ENCODE data around the gene STXBP1. TPM values are rescaled to one million over a fixed set of nuclear protein-coding genes. Genes with fewer than 3 reads are reported as not detected.

The STXBP1 gene
- 20.8 and 63.2 TPM in 2 replicates for total RNA-seq (2014; rRNA removed; shearing (Covaris generic))

GRCh38 chr9:127611899-127612790, at the start of gene STXBP1:
Gene STXBP1, plus strand, starts transcription at chr9:127612277. Its CDS starts 127 bp downstream, at chr9:127612404.
- peak; percentile 70 for DNase-seq (ENCODE audit: low spot score)

- no peak for DNase-seq (ENCODE audit: low spot score)
These were observed 49.7 kb upstream of the STXBP1 start for GRCh38 chr9:127562279-127562796.

DNA sequence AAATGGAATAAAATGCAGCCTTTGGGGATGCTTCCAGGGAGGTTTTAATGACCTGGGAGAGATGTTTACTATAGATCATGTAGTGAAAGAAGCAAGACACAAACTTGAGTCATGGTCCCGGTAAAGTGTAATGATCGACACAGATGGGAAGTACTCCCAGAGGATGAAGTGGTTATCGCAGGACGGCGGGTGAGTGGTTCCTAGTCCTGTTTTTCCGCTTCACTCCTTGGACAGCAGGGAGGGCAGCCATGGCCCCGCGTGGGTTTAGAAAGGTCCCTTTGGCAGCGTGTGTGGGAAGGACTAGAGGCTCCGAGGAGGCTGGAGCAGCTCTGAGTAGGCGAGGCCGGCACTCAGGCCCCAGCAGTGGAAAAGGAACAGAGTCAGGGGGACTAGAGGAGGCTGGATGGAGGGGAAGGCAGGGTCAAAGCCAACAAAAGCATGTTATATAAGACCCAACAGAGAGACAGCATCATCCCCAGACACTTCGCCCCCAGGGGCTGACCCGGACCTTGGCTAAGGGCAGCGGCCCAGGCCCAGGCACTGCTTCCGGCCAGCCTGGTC, 49.2 kb upstream of the STXBP1 start:
- peak; percentile 87 for DNase-seq (ENCODE audit: low spot score)

- peak; percentile 63 for DNase-seq (ENCODE audit: low spot score)
These were observed 48.5 kb upstream of the STXBP1 start for GRCh38 chr9:127563579-127563978.

DNA sequence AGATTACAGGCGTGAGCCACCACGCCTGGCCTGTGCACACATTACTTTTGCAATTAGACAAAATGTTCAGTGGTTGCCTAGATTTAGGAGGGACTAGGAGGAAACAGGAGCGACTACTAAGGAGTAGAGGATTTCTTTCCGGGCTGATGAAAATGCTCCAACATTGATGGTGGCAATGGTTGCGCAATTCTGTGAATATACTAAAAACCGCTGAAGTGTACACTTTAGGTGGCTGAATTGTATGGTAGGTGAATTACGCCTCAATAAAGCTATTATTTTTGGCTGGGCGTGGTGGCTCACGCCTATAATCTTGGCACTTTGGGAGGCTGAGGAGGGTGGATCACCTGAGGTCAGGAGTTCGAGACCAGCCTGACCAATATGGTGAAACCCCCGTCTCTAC, 46.8 kb upstream of the STXBP1 start:
- no peak for DNase-seq (ENCODE audit: low spot score)

DNA sequence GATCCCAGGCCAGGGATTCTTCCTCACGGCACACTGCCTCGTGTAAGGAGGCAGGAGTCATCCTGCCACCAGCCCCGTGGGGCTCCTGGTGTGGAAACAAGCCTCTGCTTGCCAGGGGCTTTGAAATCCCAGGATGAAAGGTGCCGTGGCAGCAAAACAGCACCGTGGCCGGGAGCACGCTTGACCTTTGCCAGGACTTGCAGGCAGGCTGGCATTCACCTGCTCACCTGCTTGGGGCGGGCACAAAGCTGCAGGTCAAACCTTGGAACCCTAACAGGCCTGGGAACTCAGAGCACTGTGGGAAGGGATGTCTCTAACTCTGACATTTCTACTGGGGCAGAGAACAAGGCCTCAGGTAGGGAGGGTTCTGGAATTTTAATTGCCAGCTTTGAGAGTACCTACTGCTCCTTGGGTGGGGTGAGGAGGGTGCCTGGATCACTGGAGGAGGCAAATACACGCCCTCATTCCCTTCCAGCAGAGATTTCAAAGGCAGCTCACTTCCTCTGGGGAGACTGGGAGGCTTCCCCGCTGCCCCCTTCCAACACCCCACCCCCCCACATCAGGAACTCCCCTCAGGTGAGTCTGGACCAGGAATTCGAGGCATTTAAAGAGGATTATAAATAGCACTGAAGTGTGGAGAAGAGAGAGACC, 45.6 kb upstream of the STXBP1 start:
- DNase-seq (ENCODE audit: low spot score), result peak; percentile 57

DNA sequence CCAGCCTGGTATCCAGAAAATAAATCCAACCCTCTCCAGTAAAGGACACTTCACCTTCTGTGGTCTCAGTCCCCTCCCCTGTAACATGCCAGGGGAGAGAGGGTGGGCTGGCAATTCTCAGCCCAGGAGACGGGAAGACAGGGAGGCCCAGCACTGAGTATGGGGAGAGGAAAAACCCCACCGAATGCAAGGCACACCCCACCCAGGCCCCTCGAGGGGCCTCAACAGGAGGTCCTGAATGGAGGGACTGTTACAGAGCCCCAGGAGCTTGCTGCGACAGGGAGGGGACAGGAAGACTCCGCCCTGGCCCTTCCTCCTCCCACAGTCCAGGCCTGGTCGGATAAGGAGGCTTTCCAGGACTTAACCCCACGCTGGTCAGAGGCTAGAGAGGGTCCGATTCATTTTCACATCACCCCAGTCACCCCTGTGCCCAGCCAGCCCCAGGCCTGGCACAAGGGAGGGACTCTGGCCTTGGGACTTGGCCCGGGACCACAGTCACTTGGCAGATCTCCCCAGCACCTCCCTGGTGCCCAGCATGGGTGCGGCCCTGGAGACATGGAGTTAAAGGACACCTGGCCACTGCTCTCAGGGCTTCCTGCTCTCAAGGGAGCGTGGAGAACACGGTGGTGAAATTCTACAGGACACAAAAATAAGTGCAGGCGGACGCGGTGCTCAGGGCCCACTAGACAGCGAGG, 44.9 kb upstream of the STXBP1 start:
- peak; percentile 82 for DNase-seq (ENCODE audit: low spot score)

GRCh38 chr9:127567730-127568617, 44.1 kb upstream of the STXBP1 start:
- no peak for DNase-seq (ENCODE audit: low spot score)

- DNase-seq (ENCODE audit: low spot score), result no peak
These were observed 43.5 kb upstream of the STXBP1 start for GRCh38 chr9:127568618-127568970.

DNA sequence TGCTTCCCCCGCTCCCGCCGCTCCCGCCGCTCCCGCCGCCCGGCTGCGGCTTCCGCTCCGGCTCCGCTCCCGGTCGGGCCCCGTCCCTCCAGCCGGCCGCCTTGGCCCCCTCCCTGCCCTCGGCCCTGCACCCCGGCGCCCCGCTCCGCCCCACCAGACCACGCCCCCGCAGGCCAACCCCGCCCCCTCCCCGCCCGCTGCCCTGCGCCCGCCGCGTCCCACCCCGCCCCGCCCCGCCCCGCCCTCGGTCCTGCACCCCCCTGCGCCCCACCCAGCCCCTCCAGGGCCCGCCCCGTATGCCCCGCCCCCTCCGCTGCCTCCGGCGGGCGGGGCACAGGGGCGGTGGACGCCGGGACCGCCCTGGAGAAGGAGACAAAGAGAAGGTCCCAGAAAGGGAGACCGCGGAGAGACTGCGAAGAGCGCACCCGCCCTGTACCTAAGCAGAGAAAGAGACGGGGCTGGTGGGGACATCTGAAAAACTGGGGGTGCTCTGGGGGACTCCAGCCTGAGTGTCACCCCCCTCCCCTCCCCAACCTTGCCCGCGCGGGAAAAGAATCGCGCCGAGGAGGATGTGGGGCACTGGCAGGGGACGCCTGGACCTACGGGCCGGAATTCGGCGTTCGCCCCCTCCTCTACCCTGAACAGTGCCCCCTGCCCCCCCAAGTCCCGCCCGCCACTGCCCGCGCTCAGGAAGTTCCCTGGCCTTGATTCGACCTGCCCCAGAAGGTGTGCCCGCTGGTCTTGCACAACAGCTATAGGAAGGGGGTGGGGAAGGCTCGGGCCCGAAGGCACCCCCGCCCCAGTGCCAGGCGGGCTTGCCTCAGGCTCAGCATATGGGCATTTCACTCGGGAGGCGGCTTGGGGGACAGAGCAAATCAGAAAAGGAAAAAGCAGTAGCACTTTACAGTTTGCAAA, 42.8 kb upstream of the STXBP1 start:
- peak; percentile 78 for DNase-seq (ENCODE audit: low spot score)

DNA sequence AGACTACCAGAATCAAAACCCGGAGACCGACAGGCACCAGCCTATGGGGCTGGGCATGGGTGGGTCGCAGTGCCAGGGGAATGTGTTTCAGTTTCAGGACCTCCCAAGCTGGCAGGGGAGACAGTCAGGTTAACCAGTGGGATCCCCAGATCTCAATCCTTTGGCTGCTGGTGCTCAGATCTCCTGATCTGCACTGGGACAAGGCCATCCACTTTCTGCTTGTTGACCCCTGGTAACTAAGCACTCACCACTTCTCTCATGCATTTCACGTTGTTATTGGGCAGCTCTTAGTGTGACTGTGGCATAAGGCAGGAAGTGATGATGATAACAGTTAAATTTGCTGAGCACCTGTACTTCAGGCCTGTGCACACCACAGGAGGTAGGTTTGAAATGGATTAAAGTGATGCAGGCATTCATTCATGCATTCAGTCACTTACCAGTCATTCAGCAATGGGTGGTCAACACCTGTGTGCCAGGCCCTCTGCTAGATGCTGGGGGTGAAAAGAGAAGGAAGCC, 42.1 kb upstream of the STXBP1 start:
- peak; percentile 89 for DNase-seq (ENCODE audit: low spot score)

DNA sequence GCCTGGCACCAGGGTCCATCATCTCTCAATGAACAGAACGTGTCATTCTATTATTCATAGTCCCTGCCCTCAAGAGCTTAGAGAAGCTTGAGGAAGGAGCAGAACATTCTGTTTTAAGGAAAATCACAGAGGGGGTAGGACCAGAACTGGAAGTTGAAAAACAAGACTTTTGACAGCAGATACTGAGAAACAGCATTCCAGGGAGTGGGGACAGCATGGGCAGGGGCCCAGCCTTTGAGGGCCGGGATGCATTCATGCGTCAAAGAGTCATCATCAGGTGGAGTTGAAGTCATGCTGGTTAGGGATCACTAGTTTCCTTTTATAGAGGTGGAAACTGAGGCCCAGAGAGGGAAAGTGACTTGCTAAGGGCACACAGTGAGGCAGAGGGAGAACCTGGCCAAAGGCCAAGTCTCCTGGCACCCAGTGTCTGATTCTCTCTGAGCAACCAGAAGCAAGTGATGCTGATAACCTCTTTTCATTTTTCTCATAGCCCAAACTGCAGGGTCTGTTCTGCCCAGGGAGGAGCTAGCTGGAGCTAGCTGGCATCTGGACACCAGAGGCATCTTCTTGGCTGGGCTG, 41.5 kb upstream of the STXBP1 start:
- no peak for DNase-seq (ENCODE audit: low spot score)

DNA sequence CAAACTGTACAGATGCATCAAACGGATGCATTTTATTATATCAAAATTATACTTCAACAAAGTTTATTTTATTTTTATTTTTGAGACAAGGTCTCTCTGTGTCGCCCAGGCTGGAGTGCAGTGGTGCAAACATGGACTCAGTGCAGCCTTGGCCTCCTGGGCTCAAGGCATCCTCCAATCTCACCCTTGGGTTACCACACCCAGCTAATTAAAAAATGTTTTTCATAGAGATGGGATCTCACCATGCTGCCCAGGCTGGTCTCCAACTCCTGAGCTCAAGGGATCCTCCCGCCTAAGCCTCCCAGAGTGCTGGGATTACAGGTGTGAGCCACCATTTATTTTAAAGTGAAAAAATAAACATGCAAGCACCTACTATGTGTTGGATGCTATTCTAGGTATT, 40.1 kb upstream of the STXBP1 start:
- DNase-seq (ENCODE audit: low spot score), result no peak

GRCh38 chr9:127572961-127573721, 38.9 kb upstream of the STXBP1 start:
- peak; percentile 66 for DNase-seq (ENCODE audit: low spot score)

DNA sequence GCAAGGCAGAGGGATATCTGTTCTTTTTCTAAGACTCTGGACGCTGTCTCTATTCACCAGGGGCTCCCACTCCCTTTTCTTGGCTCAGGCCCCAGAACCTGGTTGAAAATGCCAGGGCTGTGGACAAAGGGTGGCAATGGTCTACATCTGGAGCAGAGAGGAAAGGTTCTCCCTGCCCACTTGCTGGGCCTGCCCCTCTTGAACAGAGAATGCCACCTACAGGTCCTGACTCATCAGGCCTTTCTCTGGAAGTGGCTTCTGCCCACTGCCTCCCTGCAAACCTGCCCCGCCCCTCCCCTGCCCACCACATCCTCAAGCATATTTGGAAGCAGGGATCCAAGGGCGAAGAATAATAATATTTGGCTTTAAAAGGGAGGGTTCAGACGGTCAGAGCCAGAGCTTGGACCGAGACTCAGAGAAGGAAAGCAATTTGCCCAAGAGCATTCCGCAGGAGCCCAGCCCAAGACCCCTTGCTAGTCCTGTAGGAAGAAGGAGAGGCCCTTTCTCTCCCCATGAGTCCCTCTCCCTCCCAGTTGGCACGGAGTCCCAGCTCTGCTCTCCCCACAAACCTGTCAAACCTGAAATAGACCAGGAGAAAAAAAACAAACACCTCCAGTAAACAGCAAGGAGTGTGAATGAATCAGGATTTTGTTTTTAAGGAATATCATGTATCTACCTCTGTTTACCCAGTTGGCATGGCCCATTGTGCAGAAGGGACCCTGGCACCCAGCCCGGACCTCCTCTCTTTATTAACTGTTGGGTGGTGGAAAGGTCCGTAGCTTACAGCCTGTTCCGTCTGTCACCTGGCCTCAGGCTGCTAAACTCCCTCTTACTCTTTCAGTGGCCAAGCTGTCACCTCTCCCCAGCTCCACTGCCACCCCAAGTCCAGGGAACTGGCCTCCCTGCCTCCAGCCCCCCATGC, 37.7 kb upstream of the STXBP1 start:
- peak; percentile 97 for DNase-seq (ENCODE audit: low spot score)

GRCh38 chr9:127575875-127576778, 36.0 kb upstream of the STXBP1 start:
- DNase-seq (ENCODE audit: low spot score), result no peak
